Anterior cingulate cortex (tissue), 58 donors: ENCODE data around the gene TBCCD1.
A peak's percentile ranks its signal among the peaks of the same experiment; 100 is the strongest.
"Not testable (repeated sequence)": the region's sequence is repeated elsewhere in the genome, so short reads cannot be mapped to it uniquely, and the experiment has no call there.

Experiments
- DNase-seq, 58 donors: peaks; one replicate each; lab custom pipeline; 2025; lab: John Stamatoyannopoulos, UW

The TBCCD1 gene

DNA sequence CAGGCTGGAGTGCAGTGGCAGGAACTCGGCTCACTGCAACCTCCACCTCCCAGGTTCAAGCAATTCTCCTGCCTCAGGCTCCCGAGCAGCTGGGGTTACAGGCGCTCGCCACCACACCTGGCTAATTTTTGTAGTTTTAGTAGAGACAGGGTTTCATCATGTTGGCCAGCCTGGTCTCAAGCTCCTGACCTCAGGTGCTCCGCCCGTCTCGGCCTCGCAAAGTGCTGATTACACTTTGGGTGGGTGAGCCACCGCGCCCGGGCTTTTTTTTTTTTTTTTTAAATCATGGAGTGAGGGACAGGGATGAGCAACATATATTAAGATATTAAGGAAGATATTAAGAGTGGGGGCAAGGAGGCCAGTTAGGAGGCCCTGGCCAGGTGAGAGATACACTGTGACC lies 2.2 kb upstream of the TBCCD1 start:
- peak in 1 of 58 donors; percentile 3 for DNase-seq

DNA sequence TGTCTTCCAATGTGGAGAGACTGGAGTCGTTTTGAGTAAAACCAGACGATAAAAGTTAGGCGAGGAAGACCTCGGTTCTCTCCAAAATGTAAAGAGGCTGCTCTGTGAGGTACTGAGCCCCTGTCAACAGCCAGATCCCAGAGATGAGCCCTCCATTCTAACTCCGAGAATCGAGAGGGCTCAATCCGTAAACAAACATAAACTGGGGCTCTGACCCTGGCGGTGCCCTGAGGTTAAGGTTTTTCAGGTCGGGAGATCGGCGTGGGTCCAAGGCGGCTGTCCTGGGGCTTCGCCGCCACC lies 417 bp downstream of the TBCCD1 start:
- no peak for DNase-seq

DNA sequence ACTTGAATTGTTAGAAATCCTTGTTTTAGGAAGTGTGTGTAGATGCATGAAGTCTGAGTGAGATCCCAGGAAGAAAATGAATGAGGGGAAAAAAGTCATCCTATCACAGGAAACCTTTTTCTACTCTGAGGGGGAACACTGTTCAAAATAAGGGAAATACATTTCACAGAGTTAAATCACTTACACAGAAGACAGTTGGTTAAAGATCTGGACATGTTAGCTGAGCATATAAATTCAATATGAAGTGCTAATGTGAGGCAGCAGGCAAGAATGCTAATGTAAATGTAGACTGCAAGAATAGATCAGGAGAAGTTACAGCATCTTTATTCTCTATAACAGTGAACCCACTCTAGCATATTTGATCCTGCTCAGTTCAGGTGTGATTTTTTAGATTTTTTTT lies 2.6 kb downstream of the TBCCD1 start:
- no peak for DNase-seq

DNA sequence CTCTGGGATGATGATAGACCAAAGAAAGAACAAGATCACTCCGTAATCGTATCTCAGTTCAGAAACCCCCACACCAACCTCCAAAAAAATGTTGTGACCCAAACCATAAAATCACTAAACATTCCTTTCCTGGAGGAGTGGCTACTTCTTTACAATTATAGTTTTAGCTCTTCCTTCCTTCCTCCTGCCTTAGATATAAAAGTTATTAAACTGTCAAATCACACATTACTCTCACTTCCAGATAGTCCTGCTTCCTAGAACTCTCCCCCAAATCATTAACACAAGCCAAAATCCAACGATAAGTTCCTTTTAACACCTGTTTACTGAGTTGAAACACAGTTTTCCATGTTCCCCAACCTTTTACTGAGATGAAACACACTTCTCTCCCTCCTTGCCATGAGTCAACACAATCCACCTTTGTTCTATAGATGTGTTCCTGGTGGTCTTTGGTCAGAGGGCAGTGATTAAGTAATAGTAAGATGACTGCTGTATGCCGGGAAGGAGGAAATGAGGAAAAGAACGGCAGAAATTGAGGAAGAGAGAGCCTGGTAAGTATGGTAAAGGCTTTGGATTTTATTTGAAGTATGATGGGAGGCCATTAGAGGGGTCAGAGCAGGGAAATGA lies 14.6 kb downstream of the TBCCD1 start:
- no peak for DNase-seq

DNA sequence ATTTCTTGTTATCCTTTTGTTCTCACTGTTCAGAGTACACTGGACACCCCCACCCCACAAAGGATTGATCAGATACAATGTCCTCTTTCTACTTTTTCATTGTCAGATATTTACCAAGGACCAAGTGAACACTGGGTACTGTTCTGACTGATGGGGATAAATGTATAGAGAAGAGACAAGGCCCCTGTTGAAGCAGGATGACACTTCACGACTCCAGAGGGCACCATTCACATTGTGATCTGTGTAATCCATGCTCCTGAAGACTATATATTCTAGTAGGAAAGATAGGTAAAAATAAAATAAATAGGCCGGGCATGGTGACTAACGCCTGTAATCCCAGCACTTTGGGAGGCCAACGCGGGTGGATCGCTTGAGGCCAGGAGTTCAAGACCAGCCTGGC lies 15.8 kb downstream of the TBCCD1 start:
- DNase-seq, result no peak

DNA sequence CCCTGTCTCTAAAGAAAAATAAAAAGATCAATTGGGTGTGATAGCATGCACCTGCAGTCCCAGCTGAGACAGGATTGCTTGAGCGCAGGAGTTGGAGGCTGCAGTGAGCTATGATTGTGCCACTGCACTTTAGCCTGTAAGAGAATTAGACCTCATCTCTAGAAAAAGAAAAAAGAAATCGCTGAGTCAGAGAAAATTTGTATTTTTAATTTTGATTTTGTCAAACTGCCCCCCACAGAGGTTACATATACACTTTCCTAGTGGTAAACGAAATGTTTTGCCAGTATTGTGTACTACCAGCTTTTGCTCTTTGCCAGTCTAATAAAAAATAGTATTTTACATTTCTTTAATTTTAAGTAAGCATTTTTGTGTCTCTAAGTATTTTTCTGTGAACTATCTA lies 17.6 kb downstream of the TBCCD1 start:
- no peak for DNase-seq

DNA sequence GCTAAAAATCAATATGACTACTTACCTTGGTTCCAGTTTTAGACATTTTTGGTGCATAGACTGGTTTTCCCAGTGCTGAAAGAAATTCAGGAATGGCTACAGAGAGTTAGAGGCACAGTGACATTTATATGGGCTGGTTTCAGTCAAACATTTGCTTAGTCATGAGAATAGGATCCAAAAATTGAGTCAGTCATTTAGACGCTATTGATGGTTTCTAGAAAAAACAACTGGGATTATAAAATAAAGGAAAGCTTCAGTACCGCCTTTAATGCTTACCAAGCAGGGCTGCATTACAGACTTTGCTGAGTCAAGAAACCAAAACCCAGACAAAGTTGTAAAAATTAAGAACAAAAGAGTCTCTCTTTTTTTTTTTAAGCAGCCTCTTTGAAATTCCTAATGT lies 22.9 kb downstream of the TBCCD1 start, which contains the start of gene CRYGS:
CRYGS (minus strand) TSS at position 100 of the 400 bp plus-strand sequence; CDS start at position 46, 54 bp downstream.
- no peak for DNase-seq

DNA sequence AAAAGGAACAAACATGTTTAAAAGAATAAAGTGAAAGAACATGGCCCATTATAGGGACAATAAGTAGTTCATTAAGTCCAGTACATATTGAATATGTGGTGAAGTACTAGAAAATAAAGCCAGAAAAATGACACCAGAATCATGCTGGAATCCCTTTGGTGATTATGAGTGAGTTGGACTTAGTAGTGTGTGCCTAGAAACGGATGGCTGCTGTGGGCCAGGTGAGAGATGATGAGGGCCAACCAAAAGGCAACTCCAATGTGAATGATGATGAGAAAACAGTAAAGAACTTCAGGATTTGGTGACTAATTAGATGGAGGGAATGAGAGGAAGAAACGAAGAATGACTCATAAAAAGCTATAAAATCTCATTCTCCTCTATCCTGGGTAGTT lies 26.3 kb downstream of the TBCCD1 start:
- no peak for DNase-seq

DNA sequence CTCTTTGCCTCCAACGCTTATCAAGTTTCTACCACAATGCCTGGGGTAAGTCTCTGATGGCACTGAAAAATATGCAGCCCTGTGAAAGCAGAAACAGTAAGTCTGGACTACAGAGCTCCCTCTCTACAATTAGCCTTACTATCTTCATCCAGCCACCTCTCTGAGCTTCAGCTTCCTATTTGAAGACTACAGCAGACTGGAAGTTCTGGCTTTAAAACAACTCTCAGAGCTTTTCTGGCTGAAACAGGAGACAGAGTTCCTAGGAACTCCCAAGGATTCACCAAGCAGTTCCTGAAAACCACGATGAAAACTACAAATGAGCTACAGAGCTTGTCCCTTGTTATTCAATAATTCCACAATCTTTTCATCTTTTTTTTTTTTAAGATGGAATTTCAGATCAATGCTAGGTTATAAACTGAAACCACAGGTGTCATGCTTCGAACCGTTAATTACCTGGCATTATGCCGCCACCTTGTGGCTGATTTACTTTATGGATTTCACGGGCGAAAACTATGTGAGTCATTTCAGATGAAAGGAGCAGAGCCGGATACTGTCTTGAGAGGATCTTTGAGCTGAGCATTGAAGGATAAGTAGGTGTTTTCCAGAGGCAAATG lies 26.8 kb downstream of the TBCCD1 start:
- DNase-seq, result peak in 53 of 58 donors; percentile 6 to 84 (median 50)

DNA sequence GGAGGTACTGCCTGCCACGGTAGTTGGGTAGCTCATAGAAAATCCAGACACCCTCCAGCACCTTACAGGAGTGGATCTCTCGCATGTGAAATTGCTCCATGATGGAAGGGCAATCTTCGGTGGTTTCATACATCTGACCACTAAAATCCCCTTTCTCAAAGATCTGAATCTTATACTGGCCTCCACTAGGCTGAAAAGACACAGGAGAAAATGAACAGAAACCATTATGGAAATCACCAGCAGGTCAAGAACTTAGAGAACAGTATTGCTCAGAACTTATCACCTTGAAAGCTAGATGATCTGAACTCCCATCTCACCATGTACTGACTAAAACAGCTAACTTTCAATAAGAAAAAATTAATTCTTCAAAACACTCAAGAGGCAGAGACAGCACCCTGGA lies 28.4 kb downstream of the TBCCD1 start:
- no peak for DNase-seq

DNA sequence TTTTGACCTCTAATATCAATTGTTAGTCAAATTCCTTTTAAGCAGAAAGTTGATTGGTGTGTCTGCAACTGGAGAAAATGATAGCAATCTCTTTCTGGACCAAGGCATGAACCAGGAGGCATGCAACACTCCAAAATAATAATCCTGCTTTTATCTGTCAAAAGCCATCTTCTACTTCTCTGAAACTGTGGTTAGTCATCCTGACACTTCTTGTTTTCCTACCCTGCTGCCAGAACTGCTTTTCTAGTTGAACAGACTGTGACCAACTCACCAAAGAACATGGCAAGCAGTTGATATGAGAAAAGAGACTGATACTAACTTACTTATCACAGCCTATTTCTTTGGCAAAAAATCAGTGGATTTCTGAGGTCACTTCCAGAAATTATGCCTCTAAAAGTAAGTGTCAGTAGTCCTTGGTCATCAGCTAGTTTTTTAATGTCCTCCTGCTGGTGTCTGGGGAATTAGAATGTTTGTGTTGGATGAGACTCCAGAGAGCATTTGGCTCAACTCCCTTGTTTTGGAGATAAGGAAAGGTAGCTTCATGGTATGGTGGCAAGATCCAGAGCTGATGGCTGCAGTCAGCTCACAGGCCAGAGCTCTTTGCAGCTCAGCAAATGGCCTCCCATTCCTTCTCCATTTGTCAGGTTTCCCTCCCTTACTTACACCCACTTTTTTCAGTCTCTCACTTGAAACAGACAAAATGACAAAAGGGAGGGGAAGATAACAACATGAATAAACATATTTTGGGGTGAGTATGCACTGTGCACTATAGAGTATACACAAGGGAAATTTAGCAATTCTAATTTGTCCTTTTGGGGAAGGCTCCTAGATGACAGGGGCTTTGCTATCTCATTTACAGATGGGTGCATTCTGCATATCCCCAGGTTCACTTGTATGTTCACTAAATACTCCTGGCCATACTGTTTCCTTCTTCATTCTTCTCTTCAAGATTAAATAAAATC lies 30.0 kb downstream of the TBCCD1 start:
- peak in 3 of 58 donors; percentile 7 to 25 (median 16) for DNase-seq

DNA sequence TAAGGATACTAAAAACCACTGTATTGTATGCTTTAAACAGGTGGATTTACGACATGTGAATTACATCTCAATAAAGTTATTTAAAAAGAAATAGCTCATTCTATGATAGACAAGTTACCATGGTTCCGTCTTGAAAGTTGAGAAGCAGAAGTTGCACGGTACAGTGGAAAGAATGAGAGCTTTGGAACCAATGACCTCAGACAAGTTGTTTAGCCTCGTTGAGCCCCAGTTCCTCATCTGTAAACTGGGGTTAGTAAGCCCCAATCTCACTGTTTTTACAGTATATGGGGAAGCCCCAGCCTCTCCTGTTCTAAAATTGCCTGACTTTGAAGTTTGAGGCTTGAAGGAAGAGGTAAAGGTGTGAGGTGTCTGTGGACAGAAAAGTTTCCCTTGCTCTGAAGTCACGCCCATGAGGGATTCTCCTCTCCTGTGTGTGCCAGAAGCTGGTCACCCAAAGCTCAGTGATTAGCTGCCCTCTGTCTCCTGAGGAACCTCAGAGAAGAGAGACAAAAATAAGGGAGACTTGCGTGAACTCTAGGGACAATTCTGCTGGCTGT lies 32.9 kb downstream of the TBCCD1 start:
- DNase-seq, result no peak

DNA sequence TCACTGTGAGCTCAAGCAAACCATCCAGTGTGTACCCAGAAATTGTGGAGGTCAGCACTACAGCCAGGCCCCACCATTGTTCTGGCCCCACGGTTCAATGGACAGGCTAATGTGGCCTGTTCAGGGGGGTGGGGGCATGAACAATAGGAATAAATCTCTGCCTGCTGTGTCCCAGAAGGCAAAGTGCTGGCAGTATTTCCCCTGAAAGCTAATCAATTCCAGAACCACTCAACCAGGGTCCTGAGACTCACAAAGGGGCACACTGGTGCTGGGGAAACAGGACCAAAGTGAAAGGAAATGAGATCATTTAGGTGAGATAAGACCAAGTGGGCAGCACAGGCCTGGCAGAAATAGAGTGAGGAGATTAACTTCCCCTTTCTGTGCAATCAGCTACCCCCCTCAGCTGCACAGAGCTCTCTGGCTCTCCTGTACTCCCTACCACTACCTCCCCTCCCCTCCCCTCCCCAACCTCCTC lies 34.5 kb downstream of the TBCCD1 start:
- no peak for DNase-seq

DNA sequence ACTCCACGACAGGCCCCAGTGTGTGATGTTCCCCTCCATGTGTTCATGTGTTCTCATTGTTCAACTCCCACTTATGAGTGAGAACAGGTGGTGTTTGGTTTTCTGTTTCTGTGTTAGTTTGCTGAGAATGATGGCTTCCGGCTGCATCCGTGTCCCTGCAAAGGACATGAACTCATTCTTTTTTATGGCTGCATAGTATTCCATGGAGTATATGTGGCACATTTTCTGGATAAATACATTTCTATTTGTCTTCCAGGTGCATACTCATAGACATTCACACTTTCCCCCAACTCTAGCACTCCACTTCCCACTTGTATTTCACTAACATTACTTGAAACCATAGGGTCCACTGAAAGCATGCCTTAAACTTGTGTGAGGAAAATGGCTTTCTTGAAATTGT lies 35.4 kb downstream of the TBCCD1 start:
- not testable (repeated sequence) for DNase-seq

DNA sequence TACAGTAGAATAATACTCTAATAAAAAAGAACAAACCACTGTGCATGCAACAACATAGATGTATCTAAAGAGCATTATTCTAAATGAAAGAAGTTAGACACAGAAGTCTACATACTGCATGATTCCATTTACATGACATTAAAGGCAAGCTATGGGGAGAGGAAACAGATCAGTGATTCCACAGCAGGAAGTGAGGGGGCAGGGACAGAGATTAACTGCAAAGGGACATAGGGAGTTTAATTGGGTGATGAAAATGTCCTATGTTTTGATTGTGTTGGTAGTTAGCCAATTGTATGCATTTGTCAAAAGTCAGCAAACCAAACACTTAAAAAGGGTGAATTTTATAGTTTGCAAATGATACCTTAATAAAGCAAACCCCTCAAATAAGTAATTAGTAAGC lies 36.7 kb downstream of the TBCCD1 start:
- DNase-seq, result no peak

DNA sequence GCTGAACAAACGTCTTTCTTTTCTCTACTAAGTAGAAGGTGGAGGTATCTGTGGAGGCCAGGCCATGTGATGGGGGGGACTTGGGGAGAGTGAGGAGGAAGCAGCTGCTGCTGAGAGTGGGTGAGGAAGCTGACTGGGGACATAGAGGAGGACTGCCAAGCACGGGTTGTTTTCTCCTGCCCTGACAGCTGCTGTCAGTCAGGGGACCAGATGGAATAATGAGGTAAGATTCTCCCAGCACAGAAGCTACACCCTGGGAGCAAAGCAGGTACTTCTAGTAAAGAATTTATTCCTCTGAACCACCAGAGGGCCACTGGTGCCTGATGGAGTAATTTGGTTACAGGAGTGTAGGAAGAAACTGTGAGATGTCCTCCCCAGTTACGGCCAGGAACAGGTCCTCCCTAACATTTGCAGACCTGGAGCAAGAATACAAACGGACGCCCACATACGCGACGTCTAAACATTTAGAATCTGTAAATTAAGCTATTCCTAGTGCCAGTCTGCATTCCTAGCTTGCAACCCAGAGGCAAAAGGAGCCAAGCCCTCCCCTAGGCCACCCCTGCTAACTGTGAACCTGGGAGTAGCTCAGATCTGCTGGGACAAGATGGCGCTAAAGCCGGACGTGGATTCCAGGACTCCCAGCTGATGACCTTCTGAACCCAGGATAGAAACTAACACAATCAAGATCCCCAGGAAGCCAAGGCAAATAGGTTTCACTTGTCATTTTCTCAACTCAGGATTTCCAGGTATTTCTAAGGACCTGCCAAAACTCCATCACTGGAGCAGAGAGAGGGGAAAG lies 37.7 kb downstream of the TBCCD1 start:
- DNase-seq, result peak in 14 of 58 donors; percentile 8 to 66 (median 28)

DNA sequence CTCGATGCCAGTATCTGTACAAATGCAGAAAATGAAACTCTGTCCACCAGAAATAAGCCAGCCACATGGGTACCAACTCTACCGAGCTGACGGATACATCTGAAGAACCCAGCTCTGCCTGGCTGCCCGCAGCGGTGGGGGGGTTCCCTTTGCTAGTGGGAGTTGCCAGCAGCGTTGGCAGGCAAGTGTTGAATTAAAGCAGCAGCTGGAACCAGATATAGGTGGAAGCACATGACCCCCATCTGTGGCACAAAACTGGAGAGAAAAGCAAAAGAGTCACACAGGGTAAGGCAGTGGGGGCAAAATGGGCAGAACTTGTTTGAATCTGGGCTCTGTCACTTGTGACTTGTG lies 40.9 kb downstream of the TBCCD1 start:
- DNase-seq, result no peak

DNA sequence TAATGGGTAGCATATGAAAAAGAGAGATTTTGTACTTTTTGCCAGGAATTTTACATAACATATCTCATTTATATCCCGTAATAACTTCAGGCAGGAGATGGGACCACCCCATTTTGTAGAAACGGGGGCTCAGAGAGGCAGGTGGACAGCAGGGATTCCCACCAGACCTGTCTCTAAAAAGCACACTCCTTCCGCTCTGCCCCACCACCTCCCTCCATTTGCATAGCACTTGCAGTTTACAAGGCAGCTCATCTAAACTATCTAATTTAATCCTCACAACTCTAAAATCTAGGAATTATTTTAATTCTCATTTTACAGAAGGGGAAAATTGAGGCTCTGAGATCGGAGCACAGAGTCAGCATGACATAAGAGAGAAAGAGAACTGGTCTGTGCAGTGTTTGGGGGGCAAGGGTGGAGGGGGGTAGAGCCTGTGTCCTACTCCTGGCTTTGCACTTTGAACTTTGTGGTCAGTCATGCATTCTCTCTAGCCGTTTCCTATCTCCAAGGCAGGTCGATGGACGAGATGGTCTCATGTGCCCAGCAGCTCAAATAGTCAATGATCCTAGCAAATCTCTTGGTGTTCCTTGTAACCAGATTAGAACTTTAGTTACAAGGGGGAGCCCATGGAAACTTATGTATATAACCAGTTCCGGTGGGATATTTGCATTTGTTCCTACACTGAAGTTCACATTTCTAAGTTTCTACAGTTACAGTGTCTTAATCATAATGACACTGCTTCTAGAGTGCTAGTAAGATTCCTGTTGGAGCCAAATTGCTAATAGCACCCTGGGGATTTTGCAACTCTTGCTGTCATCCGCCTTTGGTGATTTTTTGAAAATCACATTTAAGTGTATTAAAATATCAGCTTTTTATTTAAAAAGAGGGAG lies 41.5 kb downstream of the TBCCD1 start:
- DNase-seq, result no peak

DNA sequence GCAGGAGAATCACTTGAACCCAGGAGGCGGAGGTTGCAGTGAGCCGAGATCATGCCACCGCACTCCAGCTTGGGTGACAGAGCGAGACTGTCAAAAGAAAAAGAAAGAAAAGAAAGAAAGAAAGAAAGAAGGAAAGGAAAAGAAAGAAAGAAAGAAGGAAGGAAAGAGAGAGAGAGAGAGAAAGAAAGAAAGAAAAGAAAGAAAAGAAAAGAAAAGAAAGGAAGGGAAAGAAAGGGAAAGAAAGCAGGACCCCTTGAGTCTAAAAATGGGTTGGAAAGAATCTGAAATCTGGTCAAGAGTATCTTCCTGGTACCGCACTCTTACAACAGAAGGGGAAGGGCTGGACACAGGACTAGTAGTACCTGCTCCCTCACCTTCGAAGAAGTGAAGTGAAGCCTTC lies 42.5 kb downstream of the TBCCD1 start:
- DNase-seq, result no peak
